NOMO-1 treated with dmso at 0.1 percent for 144 hours (cell line): Measurements from ENCODE around the gene FEV.
"Not testable (repeated sequence)": the region's sequence is repeated elsewhere in the genome, so short reads cannot be mapped to it uniquely, and the experiment has no call there.

Experiments used
- DNase-seq: peaks from one replicate; lab custom pipeline; 2025; ENCODE audit not compliant: unreplicated experiment; lab: John Stamatoyannopoulos, UW

The FEV gene

DNA sequence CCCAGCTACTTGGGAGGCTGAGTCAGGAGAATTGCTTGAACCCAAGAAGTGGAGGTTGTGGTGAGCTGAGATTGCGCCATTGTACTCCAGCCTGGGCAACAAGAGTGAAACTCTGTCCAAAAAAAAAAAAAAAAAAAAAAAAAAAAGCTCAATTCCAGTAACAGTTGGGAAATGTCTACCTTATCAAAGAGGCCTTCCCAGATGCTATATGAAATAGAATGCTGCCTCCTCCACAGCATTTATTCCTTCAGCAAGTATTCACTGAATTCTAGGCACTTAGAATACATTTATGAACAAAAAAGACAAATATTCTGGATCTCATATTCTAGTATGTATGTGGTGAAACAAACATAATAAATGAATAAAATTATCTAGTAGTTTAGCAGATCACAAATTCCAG lies 38.4 kb downstream of the FEV start:
- no peak for DNase-seq

DNA sequence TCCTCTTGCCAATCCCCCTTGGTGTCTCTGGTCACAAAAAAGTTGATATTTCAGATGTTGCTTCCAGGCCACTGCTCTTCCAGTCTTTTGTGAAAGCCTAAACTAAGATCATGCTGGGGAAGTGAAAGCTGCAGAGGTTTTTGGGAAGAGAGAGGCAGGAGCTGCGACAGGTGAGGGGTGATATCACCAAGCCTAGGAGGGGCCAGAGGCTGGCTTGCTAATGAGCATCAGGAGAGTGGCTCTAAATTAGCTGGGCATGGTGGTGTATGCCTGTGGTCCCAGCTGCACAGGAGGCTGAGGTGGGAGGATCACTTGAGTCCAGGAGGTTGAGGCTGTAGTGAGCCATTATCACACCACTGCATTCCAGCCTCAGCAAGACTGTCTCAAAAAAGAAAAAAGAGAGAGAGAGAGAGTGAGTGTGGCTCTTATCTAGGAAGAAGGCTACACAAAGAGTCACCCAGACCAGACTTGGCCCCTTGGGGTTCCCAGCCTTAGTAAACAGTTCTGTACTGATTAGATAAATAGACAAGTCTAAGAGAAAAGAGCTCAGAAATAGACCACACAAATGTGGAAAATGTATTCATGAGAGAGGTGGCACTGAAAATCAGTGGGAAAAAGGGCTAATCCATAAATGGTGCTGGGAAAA lies 40.1 kb downstream of the FEV start:
- DNase-seq: no peak

DNA sequence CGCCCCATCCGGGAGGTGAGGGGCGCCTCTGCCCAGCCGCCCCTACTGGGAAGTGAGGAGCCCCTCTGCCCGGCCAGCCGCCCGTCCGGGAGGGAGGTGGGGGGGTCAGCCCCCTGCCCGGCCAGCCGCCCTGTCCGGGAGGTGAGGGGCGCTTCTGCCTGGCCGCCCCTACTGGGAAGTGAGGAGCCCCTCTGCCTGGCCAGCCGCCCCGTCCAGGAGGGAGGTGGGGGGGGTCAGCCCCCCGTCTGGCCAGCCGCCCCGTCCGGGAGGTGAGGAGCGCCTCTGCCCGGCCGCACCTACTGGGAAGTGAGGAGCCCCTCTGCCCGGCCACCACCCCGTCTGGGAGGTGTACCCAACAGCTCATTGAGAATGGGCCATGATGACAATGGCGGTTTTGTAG lies 53.2 kb downstream of the FEV start:
- not testable (repeated sequence) for DNase-seq
